OCI-LY3 (cell line): ENCODE data around the gene LGALS9C.
"Not testable (repeated sequence)": the region's sequence is repeated elsewhere in the genome, so short reads cannot be mapped to it uniquely, and the experiment has no call there.

Source experiments
- H2AFZ ChIP-seq: fragments of 200-600, 300-600 bp; shearing (Covaris generic); 2 replicates; pipeline ENCODE4 v1.6.0; 2014; ENCODE audit warnings: antibody characterized with exemption, low read depth, low read length
- H3K27ac ChIP-seq: fragments of 200-600, 300-600 bp; sonication (generic); 2 replicates; pipeline ENCODE4 v1.5.1; 2014; ENCODE audit warnings: mild to moderate bottlenecking, low read length, moderate library complexity, mixed read lengths
- H3K27me3 ChIP-seq: fragments of 200-600, 300-600 bp; sonication (generic); 2 replicates; pipeline ENCODE4 v1.6.1; 2014; ENCODE audit warnings: low read depth, low read length, mixed read lengths
- H3K36me3 ChIP-seq: fragments of 200-600, 300-600 bp; sonication (generic); replicated peaks from 2 replicates; pipeline ENCODE3; 2014; ENCODE audit warnings: low read depth, low read length, mixed read lengths
- H3K4me1 ChIP-seq: fragments of 300-600, 200-600 bp; sonication (generic); 2 replicates; pipeline ENCODE4 v1.6.1; 2014; ENCODE audit warnings: low read length, mixed read lengths
- H3K4me2 ChIP-seq: fragments of 200-600, 300-600 bp; sonication (generic); 2 replicates; pipeline ENCODE4 v1.6.1; 2014; ENCODE audit warnings: low read length, mixed read lengths
- H3K4me3 ChIP-seq: fragments of 300-600, 200-600 bp; sonication (generic); 2 replicates; pipeline ENCODE4 v1.5.1; 2014; ENCODE audit warnings: antibody characterized with exemption, mild to moderate bottlenecking, low read length, moderate library complexity
- H3K79me2 ChIP-seq: fragments of 300-600, 200-600 bp; shearing (Covaris generic); 2 replicates; pipeline ENCODE4 v1.6.1; 2014; ENCODE audit warnings: mild to moderate bottlenecking, low read length, mixed read lengths
- H3K9ac ChIP-seq: fragments of 300-600, 200-600 bp; shearing (Covaris generic); 2 replicates; pipeline ENCODE4 v1.6.0; 2014; ENCODE audit warnings: mild to moderate bottlenecking, low read length, moderate library complexity
- H3K9me3 ChIP-seq: fragments of 200-600, 300-600 bp; shearing (Covaris generic); 2 replicates; pipeline ENCODE4 v1.6.1; 2014; ENCODE audit warnings: low read length, mixed read lengths; ENCODE audit not compliant: insufficient read depth
- H4K20me1 ChIP-seq: fragments of 200-600, 300-600 bp; sonication (generic); 2 replicates; pipeline ENCODE4 v1.6.1; 2016; ENCODE audit warnings: low read length, mixed read lengths; ENCODE audit not compliant: insufficient read depth

LGALS9C gene

DNA sequence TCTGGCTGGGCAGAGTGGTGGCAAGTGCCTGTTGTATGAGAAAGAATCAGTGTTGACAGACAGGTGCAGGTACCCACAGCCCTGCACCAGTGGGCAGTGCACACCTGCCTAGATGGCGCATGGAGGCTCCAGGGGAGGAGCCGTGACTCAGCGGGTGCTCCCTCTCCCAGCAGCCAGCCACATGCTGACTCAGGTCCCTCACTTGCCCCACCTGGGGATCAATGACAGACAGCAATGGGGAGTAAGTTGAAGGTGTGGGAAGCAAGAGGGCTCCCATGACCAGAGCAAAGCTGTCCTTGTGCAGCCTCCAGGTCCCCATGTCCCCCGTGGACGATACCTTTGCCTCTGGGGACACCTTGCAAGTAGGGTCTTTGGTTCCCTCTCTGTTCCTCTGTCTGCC lies 24.6 kb upstream of the LGALS9C start:
- H3K27me3 ChIP-seq: not testable (repeated sequence)

GRCh38 chr17:18459035-18459434 lies 17.6 kb upstream of the LGALS9C start:
- not testable (repeated sequence) for H3K9ac ChIP-seq, H3K36me3 ChIP-seq, H3K4me2 ChIP-seq, H3K27me3 ChIP-seq, H3K4me1 ChIP-seq, H3K4me3 ChIP-seq, H2AFZ ChIP-seq, H3K27ac ChIP-seq, H4K20me1 ChIP-seq, H3K79me2 ChIP-seq, H3K9me3 ChIP-seq

More for the DNA sequence above, 24.6 kb upstream of the LGALS9C start:
- not testable (repeated sequence) for H3K4me1 ChIP-seq, H3K9me3 ChIP-seq, H3K79me2 ChIP-seq, H3K27ac ChIP-seq, H3K9ac ChIP-seq, H4K20me1 ChIP-seq, H3K4me2 ChIP-seq, H3K4me3 ChIP-seq, H2AFZ ChIP-seq, H3K36me3 ChIP-seq

DNA sequence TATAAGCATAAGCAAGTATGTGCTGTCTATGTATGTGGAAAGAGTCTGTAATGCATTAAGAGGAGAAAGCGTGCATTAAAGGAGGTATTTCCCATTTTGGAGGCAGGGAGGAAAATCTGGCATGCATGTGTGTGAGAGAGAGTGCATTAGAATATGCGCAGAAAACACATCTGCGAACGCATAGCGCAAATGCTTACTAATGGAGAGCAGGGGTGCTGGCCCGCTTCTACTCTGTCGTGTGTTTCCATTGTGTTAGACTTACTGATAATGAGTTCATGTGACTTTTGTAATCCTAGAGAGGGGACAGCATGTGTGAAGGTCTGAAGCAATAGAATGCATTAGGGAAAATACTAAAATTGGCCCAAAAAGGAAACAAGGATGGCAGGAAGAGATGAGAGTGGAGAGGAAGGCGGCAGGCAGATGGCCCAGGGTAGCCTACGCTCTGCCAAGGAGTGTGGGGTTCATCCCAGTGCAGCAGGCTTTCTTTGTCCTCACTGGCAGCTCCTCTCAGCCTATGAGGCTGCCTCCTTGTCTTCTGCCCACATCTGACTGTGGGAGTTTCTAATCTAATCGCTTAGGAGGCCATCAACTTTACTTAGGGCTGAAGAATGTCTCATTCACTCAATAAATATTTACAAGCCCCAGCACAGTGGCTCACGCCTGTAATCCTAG lies 12.6 kb upstream of the LGALS9C start:
- H3K9ac ChIP-seq, H3K27ac ChIP-seq: not testable (repeated sequence)

DNA sequence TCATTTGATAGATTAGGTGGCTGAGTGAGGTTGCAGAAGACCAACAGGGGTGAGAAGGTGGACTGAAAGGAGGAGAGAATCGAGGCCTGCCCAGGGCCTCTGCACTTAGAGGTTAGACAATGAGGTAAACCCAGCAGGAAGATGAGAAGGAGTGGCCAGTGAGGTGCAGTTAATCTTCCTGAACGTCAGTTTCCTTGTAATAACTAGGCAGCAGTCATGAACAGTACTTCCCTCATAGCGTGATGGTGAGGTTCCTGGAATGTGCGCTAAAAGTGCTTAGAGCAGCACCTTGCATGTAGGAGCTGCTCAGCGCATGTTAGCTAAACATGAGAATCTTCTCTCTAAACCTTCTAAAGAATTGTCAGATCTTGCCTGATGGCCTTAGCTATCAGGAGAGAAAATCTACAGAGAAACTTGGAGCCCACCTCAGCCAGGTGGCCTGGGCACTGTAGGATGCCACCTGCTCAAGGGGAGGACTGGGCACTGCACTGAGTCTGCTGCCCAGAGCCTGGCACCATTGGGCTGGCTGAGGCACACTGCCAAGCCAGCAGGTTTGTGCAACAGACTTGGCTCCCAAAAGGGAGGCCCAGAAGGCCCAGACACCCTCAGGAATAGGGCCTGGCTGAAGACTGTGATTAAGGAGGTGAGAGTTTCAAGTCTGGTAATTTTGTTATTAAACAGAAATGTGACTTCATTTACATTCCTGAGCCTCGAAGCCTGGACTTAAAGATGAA lies 10.2 kb upstream of the LGALS9C start:
- not testable (repeated sequence) for H3K4me1 ChIP-seq, H3K4me2 ChIP-seq, H4K20me1 ChIP-seq, H3K9ac ChIP-seq, H2AFZ ChIP-seq, H3K79me2 ChIP-seq, H3K9me3 ChIP-seq, H3K27ac ChIP-seq, H3K4me3 ChIP-seq, H3K36me3 ChIP-seq, H3K27me3 ChIP-seq

More for the DNA sequence above, 12.6 kb upstream of the LGALS9C start:
- not testable (repeated sequence) for H3K9me3 ChIP-seq, H3K27me3 ChIP-seq, H4K20me1 ChIP-seq, H3K79me2 ChIP-seq, H2AFZ ChIP-seq, H3K4me3 ChIP-seq, H3K4me2 ChIP-seq, H3K4me1 ChIP-seq, H3K36me3 ChIP-seq

DNA sequence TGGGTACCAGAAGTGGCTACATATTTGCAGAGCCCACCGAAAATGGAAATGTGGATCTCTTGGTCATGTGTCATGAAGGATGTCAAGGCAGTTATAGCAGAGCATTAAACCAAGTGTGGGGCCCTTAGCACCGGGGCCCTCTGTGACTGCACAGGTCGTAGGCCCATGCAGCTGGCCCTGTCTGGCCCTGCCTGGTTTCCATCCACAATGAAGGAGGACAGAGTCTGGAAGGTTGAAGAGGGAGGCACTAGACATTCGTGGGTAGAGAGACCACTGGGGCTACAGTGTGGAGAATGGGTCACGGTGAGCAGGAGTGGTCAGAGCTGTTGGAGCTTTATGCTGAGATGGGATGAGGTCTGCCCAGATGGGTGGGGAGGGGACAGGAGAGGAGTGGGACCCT lies 9.6 kb upstream of the LGALS9C start:
- H3K27ac ChIP-seq, H3K4me1 ChIP-seq, H3K9me3 ChIP-seq, H3K9ac ChIP-seq, H2AFZ ChIP-seq, H4K20me1 ChIP-seq, H3K4me2 ChIP-seq, H3K36me3 ChIP-seq, H3K4me3 ChIP-seq, H3K79me2 ChIP-seq, H3K27me3 ChIP-seq: not testable (repeated sequence)

GRCh38 chr17:18468472-18469171 lies 8.0 kb upstream of the LGALS9C start:
- not testable (repeated sequence) for H3K4me3 ChIP-seq, H3K4me2 ChIP-seq, H3K27me3 ChIP-seq, H3K79me2 ChIP-seq, H3K9me3 ChIP-seq, H4K20me1 ChIP-seq, H3K9ac ChIP-seq, H3K4me1 ChIP-seq, H3K27ac ChIP-seq, H3K36me3 ChIP-seq, H2AFZ ChIP-seq

DNA sequence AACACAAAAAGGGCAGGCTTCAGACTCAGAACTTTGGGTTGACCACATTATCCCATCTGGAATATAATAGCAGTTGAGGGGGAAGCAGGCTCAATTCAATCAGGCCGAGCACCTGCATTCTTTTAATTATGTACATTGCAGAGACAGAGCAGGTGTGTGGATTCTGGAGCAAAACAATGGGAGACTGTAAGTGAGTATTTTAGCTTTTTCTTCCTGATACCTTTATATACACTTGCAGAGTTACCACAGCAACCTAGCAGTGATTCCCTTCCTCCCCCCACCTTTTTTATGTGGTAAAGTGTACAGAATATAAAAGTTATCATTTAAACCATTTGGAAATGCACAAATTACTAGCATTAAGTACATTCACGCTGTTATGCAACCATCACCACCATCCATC lies 6.8 kb upstream of the LGALS9C start:
- H3K4me3 ChIP-seq, H3K79me2 ChIP-seq, H3K36me3 ChIP-seq, H3K9me3 ChIP-seq, H3K9ac ChIP-seq, H3K4me2 ChIP-seq, H4K20me1 ChIP-seq, H3K27me3 ChIP-seq, H2AFZ ChIP-seq, H3K27ac ChIP-seq, H3K4me1 ChIP-seq: not testable (repeated sequence)

GRCh38 chr17:18470345-18470930 lies 6.2 kb upstream of the LGALS9C start:
- H3K4me1 ChIP-seq, H3K4me3 ChIP-seq, H3K36me3 ChIP-seq, H2AFZ ChIP-seq, H3K27ac ChIP-seq, H3K9me3 ChIP-seq, H3K27me3 ChIP-seq, H3K4me2 ChIP-seq, H3K79me2 ChIP-seq, H4K20me1 ChIP-seq, H3K9ac ChIP-seq: not testable (repeated sequence)

- H3K36me3 ChIP-seq, H3K79me2 ChIP-seq, H4K20me1 ChIP-seq, H3K27me3 ChIP-seq, H2AFZ ChIP-seq, H3K9me3 ChIP-seq, H3K4me3 ChIP-seq, H3K9ac ChIP-seq, H3K4me2 ChIP-seq, H3K27ac ChIP-seq: not testable (repeated sequence)
- peaks cover 17% of the 10 kb centered on the region for H3K4me1 ChIP-seq
Measured at GRCh38 chr17:18473967-18474366, 2.6 kb upstream of the LGALS9C start.
